Urinary bladder (tissue), 4 donors: ENCODE measurements around the gene CPXM2. TPM values are rescaled to one million over a fixed set of nuclear protein-coding genes. Genes with fewer than 3 reads are reported as not detected.

Experiments
- DNase-seq: peaks from one replicate; pipeline ENCODE4 v3.0.0-alpha.2; 2015; ENCODE audit errors: extremely low spot score
- H3K27ac ChIP-seq: one replicate; pipeline ENCODE4 v1.5.1; 2013; ENCODE audit warnings: low read depth, mild to moderate bottlenecking, moderate library complexity
- H3K36me3 ChIP-seq: one replicate; pipeline ENCODE4 v1.6.1; 2013; ENCODE audit warnings: mild to moderate bottlenecking, moderate library complexity; ENCODE audit not compliant: insufficient read depth
- H3K4me1 ChIP-seq: one replicate; pipeline ENCODE4 v1.6.1; 2013; ENCODE audit warnings: mild to moderate bottlenecking, moderate library complexity; ENCODE audit not compliant: insufficient read depth
- H3K4me3 ChIP-seq: one replicate; pipeline ENCODE4 v1.5.1; 2013; ENCODE audit warnings: low read depth, low read length
- WGBS: extraction: QIAGEN DNeasy Blood & Tissue Kit; methylation state at CpG from one replicate; pipeline ENCODE4 v1.1.7; 2013; 5-methylcytosine and 5-hydroxymethylcytosine counted together
- polyA plus RNA-seq: library from polyadenylated mRNA; stranded (reverse); fragments of 200-250 nt; gene quantifications from one replicate; pipeline ENCODE4 v1.2.3, GENCODE V29; 2013
- total RNA-seq: library from RNA; depleted of rRNA; stranded (reverse); fragments of >200 nt; gene quantifications from one replicate; pipeline ENCODE4 v1.2.3, GENCODE V29; 2014
- donor health status: healthy with polysubstance abuse.
- donor health status: healthy.

The CPXM2 gene
- total and polyA plus RNA-seq, 2 donors, result 12.3 to 48.1 TPM

GRCh38 chr10:123784646-123785045, 107.0 kb downstream of the CPXM2 start:
- H3K4me1 ChIP-seq, result no peaks in the 10 kb centered on the region
- no peak overlapping the region for H3K27ac ChIP-seq
- 76% methylated on average over 7 of the region's 7 CpGs for WGBS
- no peaks in the 10 kb centered on the region for H3K36me3 ChIP-seq
- no peak for DNase-seq
- no peak overlapping the region for H3K4me3 ChIP-seq

GRCh38 chr10:123784216-123784615, 107.4 kb downstream of the CPXM2 start:
- 85% methylated on average over 3 of the region's 3 CpGs for WGBS
- Histone ChIP-seq H3K27ac (no peak overlapping the region), H3K4me3 (no peak overlapping the region), H3K4me1 (no peaks in the 10 kb centered on the region), H3K36me3 (no peaks in the 10 kb centered on the region)
- DNase-seq, result no peak

- no peak for DNase-seq
- H3K36me3 ChIP-seq, result no peaks in the 10 kb centered on the region
- H3K27ac ChIP-seq, result no peak overlapping the region
- no peak overlapping the region for H3K4me3 ChIP-seq
- no peaks in the 10 kb centered on the region for H3K4me1 ChIP-seq
- WGBS, result 58% methylated on average over 3 of the region's 3 CpGs
Observed at GRCh38 chr10:123783296-123783695, 108.3 kb downstream of the CPXM2 start.

GRCh38 chr10:123782549-123782948, 109.1 kb downstream of the CPXM2 start:
- no peaks in the 10 kb centered on the region for H3K36me3 ChIP-seq
- no peaks in the 10 kb centered on the region for H3K4me1 ChIP-seq
- H3K27ac ChIP-seq, result no peak overlapping the region
- DNase-seq, result no peak
- H3K4me3 ChIP-seq, result no peak overlapping the region
- WGBS, result 57% methylated on average over 5 of the region's 5 CpGs

GRCh38 chr10:123781956-123782500, 109.6 kb downstream of the CPXM2 start:
- Histone ChIP-seq H3K27ac (no peak overlapping the region), H3K4me1 (no peaks in the 10 kb centered on the region), H3K36me3 (no peaks in the 10 kb centered on the region), H3K4me3 (no peak overlapping the region)
- DNase-seq, result no peak
- 42% methylated on average over 8 of the region's 8 CpGs for WGBS

- no peak overlapping the region for H3K27ac ChIP-seq
- H3K4me1 ChIP-seq, result no peaks in the 10 kb centered on the region
- no peak for DNase-seq
- H3K36me3 ChIP-seq, result no peaks in the 10 kb centered on the region
- no peak overlapping the region for H3K4me3 ChIP-seq
- WGBS, result 88% methylated on average over 9 of the region's 9 CpGs
Observed at GRCh38 chr10:123781324-123781900, 110.2 kb downstream of the CPXM2 start.

- H3K36me3 ChIP-seq, result no peaks in the 10 kb centered on the region
- H3K4me1 ChIP-seq, result no peaks in the 10 kb centered on the region
- DNase-seq, result no peak
- H3K4me3 ChIP-seq, result no peak overlapping the region
- no peak overlapping the region for H3K27ac ChIP-seq
- 47% methylated on average over 7 of the region's 7 CpGs for WGBS
Observed at GRCh38 chr10:123778719-123779517, 112.7 kb downstream of the CPXM2 start.

- no peak overlapping the region for H3K4me3 ChIP-seq
- no peaks in the 10 kb centered on the region for H3K36me3 ChIP-seq
- no peak for DNase-seq
- 72% methylated on average over 3 of the region's 3 CpGs for WGBS
- H3K27ac ChIP-seq, result no peak overlapping the region
- no peaks in the 10 kb centered on the region for H3K4me1 ChIP-seq
Observed at GRCh38 chr10:123777881-123778280, 113.7 kb downstream of the CPXM2 start.

- 74% methylated on average over 11 of the region's 11 CpGs for WGBS
- no peak overlapping the region for H3K27ac ChIP-seq
- no peaks in the 10 kb centered on the region for H3K4me1 ChIP-seq
- no peak overlapping the region for H3K4me3 ChIP-seq
- H3K36me3 ChIP-seq, result no peaks in the 10 kb centered on the region
- DNase-seq, result no peak
Observed at GRCh38 chr10:123774132-123774742, 117.4 kb downstream of the CPXM2 start.

- whole genome bisulfite sequencing, result 71% methylated on average over 3 of the region's 3 CpGs
- no peaks in the 10 kb centered on the region for H3K36me3 ChIP-seq
- H3K4me3 ChIP-seq, result no peak overlapping the region
- no peak for DNase-seq
- H3K4me1 ChIP-seq, result no peaks in the 10 kb centered on the region
- H3K27ac ChIP-seq, result no peak overlapping the region
Observed at GRCh38 chr10:123772645-123773508, 118.7 kb downstream of the CPXM2 start.

- no peak for DNase-seq
- no peak overlapping the region for H3K4me3 ChIP-seq
- H3K4me1 ChIP-seq, result no peaks in the 10 kb centered on the region
- 79% methylated on average over 4 of the region's 4 CpGs for WGBS
- no peak overlapping the region for H3K27ac ChIP-seq
- H3K36me3 ChIP-seq, result no peaks in the 10 kb centered on the region
Observed at GRCh38 chr10:123771877-123772644, 119.5 kb downstream of the CPXM2 start.

GRCh38 chr10:123769647-123770046, 122.0 kb downstream of the CPXM2 start:
- 14% methylated on average over 4 of the region's 4 CpGs for WGBS
- H3K4me3 ChIP-seq, result no peak overlapping the region
- DNase-seq, result no peak
- H3K27ac ChIP-seq, result no peak overlapping the region
- no peaks in the 10 kb centered on the region for H3K36me3 ChIP-seq
- no peaks in the 10 kb centered on the region for H3K4me1 ChIP-seq

- 81% methylated on average over 8 of the region's 8 CpGs for WGBS
- Histone ChIP-seq H3K4me3 (no peak overlapping the region), H3K27ac (no peak overlapping the region), H3K36me3 (no peaks in the 10 kb centered on the region), H3K4me1 (no peaks in the 10 kb centered on the region)
- DNase-seq, result no peak
Observed at GRCh38 chr10:123766761-123767160, 124.8 kb downstream of the CPXM2 start.
